Stomach (tissue), 4 donors: ENCODE data around the gene ZNF485.

Source experiments
- CTCF ChIP-seq, 7 experiments: fragments of 450-650 bp in 4 of 7; fragments of 200-600 bp in 3 of 7; sonication (generic) in 3 of 7; IDR thresholded peaks; one replicate each; pipeline ENCODE4 v1.5.1; 2016 to 2019; ENCODE audit warnings: antibody characterized with exemption in 7 of 7, control low read depth in 2 of 7, mild to moderate bottlenecking in 1 of 7
- POLR2A ChIP-seq, 4 donors: fragments of 450-650 bp; IDR thresholded peaks; one replicate each; pipeline ENCODE4 v1.6.1; 2016; ENCODE audit warnings: antibody characterized with exemption in 4 of 4, control low read depth in 2 of 4, mild to moderate bottlenecking in 1 of 4, moderate library complexity in 1 of 4

- no peak for TF ChIP-seq CTCF (IDR thresholded peaks at IDR 0.05)
- no peak for TF ChIP-seq POLR2A (IDR thresholded peaks at IDR 0.05)
Measured at GRCh38 chr10:43648095-43648397, 41.8 kb downstream of the ZNF485 start.
